Osteocyte (in vitro differentiated cells): ENCODE measurements around the gene PSKH1. TPM values are rescaled to one million over a fixed set of nuclear protein-coding genes. Genes with fewer than 3 reads are reported as not detected.

Source experiments
- DNase-seq: peaks from one replicate; pipeline ENCODE4 v3.0.0; 2021; ENCODE audit warnings: mixed read lengths; ENCODE audit not compliant: unreplicated experiment; ENCODE audit errors: extremely low spot score
- H3K27ac Mint-ChIP-seq: one replicate; pipeline ENCODE4 v1.8.0; 2021; ENCODE audit warnings: mild to moderate bottlenecking, mixed read lengths; ENCODE audit not compliant: unreplicated experiment
- H3K27me3 Mint-ChIP-seq: one replicate; pipeline ENCODE4 v1.8.0; 2021; ENCODE audit warnings: mixed read lengths; ENCODE audit not compliant: unreplicated experiment
- H3K36me3 Mint-ChIP-seq: one replicate; pipeline ENCODE4 v1.8.0; 2021; ENCODE audit warnings: mixed read lengths; ENCODE audit not compliant: unreplicated experiment
- H3K4me1 Mint-ChIP-seq: one replicate; pipeline ENCODE4 v1.8.0; 2021; ENCODE audit warnings: mixed read lengths; ENCODE audit not compliant: unreplicated experiment
- H3K4me3 Mint-ChIP-seq: one replicate; pipeline ENCODE4 v1.8.0; 2021; ENCODE audit warnings: mild to moderate bottlenecking, moderate library complexity, mixed read lengths; ENCODE audit not compliant: unreplicated experiment
- H3K9me3 Mint-ChIP-seq: one replicate; pipeline ENCODE4 v1.8.0; 2021; ENCODE audit warnings: mixed read lengths; ENCODE audit not compliant: unreplicated experiment
- CTCF ChIP-seq: fragments of 200-600 bp; sonication (generic); IDR thresholded peaks from 2 replicates; pipeline ENCODE4 v1.5.0; 2021; ENCODE audit warnings: antibody characterized with exemption, mild to moderate bottlenecking, moderate library complexity
- total RNA-seq: library from RNA; stranded (reverse); gene quantifications from 2 replicates; pipeline ENCODE4 v1.2.1, GENCODE V29; 2021

Gene PSKH1
- total RNA-seq, 1 donor from 2014 or later, result 45.5 TPM

- Mint-ChIP-seq H3K36me3 (no peaks in the 10 kb centered on the region), H3K4me1 (peaks cover 32% of the 10 kb centered on the region), H3K27ac (peak overlapping the region; percentile 61), H3K4me3 (no peak overlapping the region), H3K9me3 (no peaks in the 10 kb centered on the region), H3K27me3 (no peaks in the 10 kb centered on the region)
- no peak for TF ChIP-seq CTCF
- no peak for DNase-seq
These were observed 4.2 kb downstream of the PSKH1 start for GRCh38 chr16:67897231-67897630.

- Mint-ChIP-seq H3K9me3 (no peaks in the 10 kb centered on the region), H3K27ac (no peak overlapping the region)
These were observed 8.7 kb downstream of the PSKH1 start for GRCh38 chr16:67901734-67902133.

GRCh38 chr16:67902831-67903230 lies 9.8 kb downstream of the PSKH1 start:
- TF ChIP-seq CTCF, result no peak
- Mint-ChIP-seq H3K4me1 (peaks cover 2% of the 10 kb centered on the region), H3K27ac (peak overlapping the region; percentile 28), H3K4me3 (no peak overlapping the region), H3K36me3 (peaks cover 3% of the 10 kb centered on the region), H3K9me3 (no peaks in the 10 kb centered on the region), H3K27me3 (no peaks in the 10 kb centered on the region)
- no peak for DNase-seq

More at GRCh38 chr16:67901734-67902133, 8.7 kb downstream of the PSKH1 start:
- H3K27me3 Mint-ChIP-seq, result no peaks in the 10 kb centered on the region
- no peak for TF ChIP-seq CTCF
- DNase-seq, result no peak
- peaks cover 3% of the 10 kb centered on the region for H3K36me3 Mint-ChIP-seq
- H3K4me1 Mint-ChIP-seq, result peaks cover 9% of the 10 kb centered on the region
- H3K4me3 Mint-ChIP-seq, result no peak overlapping the region

GRCh38 chr16:67907397-67908180 lies 14.5 kb downstream of the PSKH1 start:
- no peak overlapping the region for H3K27ac Mint-ChIP-seq
- H3K36me3 Mint-ChIP-seq, result peaks cover 13% of the 10 kb centered on the region
- no peak for DNase-seq
- TF ChIP-seq CTCF, result no peak
- H3K4me1 Mint-ChIP-seq, result peaks cover 9% of the 10 kb centered on the region
- no peaks in the 10 kb centered on the region for H3K9me3 Mint-ChIP-seq
- no peaks in the 10 kb centered on the region for H3K27me3 Mint-ChIP-seq
- H3K4me3 Mint-ChIP-seq, result no peak overlapping the region

GRCh38 chr16:67909056-67909742 lies 16.1 kb downstream of the PSKH1 start:
- TF ChIP-seq CTCF, result no peak
- DNase-seq, result no peak
- no peaks in the 10 kb centered on the region for H3K9me3 Mint-ChIP-seq
- no peaks in the 10 kb centered on the region for H3K27me3 Mint-ChIP-seq
- peaks cover 7% of the 10 kb centered on the region for H3K4me1 Mint-ChIP-seq
- no peak overlapping the region for H3K4me3 Mint-ChIP-seq
- H3K36me3 Mint-ChIP-seq, result peaks cover 10% of the 10 kb centered on the region
- H3K27ac Mint-ChIP-seq, result peak overlapping the region; percentile 66
